Fibroblast of skin of right quadriceps (primary cell): ENCODE data around the gene SBNO2.
A peak's percentile ranks its signal among the peaks of the same experiment; 100 is the strongest.

ENCODE experiments used
- DNase-seq: peaks from one replicate; pipeline ENCODE4 v3.0.0-alpha.2; 2013

SBNO2 gene

DNA sequence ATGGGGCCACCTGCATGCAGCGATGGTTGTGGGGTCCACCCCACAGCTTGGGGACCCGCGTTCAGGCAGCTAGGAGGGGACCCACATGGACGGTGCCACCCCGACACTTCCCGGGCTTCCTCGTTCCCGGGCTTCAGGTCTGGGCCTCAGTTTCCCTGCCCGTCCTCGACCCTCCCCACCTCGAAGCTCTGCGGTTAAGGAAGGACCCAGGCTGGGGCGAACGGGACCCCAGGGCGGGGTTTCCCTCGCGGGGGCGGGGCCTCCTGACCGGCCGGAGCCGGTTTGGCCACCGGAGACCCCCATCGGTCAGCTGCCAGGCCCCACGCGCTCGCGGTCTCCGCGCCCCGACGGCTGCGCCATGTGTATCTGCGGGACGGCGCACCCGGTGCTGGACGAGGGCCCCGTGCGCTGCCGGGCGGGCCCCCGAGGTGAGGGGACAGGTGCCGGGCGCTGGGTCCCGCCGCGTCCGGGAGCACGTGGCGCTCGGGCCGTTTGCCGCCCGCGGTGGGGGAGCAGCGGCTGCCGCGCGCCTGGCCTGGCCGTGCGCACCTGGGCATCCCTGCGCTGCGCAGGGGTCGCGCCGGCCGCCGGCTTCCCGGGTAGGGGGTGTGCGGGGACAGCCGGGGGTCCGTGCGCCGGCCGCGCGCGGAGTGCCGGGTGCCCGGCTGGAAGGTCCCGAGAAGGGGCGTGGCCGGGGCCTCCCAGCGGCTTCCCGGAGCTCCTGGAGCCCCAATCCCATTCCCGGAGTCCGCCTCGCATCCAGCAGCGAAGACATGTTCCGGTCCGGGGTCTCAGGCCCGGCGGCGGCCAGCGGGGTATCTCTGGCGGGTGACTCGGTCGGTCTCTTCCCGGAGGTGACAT is 102.9 kb downstream of the SBNO2 start:
- no peak for DNase-seq

GRCh38 chr19:1070576-1070930 is 103.5 kb downstream of the SBNO2 start:
- no peak for DNase-seq

DNA sequence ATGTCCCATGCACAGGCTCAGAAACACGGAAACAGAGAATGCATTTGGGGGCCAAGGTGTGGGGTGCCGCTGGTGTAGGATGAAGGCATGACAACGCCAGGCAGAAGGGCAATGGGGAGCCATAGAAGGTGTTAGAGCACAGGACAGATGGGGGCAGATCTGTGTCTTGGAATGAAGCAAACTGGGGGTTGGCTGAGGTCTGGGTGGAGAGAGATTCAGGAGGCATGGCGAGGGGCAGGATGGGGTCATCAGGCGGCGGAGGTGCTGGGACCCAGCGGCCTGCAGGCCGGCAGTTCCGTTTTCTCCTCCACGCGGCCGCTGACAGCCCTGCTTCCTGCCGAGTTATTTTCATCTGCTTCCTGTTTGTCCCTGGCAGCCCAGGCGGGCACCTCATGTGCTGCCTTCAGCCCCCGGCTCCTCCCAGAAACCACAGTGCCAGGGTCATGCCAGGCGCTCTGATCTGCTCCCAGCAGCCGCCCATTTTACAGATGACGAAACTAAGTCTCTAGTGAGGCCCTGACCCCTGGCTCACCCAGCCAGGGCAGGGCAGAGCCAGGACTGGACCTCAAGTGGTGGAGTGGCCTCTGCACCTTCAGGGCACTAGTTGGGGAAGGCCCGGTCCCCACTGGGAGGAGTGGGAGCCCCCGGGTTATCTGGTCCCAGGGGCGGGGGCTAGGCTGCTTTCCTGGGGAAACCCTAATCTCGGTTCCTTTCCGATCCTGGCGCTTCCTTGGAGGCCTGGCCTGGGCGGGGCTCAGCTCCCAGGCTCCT is 104.9 kb downstream of the SBNO2 start:
- DNase-seq = no peak

DNA sequence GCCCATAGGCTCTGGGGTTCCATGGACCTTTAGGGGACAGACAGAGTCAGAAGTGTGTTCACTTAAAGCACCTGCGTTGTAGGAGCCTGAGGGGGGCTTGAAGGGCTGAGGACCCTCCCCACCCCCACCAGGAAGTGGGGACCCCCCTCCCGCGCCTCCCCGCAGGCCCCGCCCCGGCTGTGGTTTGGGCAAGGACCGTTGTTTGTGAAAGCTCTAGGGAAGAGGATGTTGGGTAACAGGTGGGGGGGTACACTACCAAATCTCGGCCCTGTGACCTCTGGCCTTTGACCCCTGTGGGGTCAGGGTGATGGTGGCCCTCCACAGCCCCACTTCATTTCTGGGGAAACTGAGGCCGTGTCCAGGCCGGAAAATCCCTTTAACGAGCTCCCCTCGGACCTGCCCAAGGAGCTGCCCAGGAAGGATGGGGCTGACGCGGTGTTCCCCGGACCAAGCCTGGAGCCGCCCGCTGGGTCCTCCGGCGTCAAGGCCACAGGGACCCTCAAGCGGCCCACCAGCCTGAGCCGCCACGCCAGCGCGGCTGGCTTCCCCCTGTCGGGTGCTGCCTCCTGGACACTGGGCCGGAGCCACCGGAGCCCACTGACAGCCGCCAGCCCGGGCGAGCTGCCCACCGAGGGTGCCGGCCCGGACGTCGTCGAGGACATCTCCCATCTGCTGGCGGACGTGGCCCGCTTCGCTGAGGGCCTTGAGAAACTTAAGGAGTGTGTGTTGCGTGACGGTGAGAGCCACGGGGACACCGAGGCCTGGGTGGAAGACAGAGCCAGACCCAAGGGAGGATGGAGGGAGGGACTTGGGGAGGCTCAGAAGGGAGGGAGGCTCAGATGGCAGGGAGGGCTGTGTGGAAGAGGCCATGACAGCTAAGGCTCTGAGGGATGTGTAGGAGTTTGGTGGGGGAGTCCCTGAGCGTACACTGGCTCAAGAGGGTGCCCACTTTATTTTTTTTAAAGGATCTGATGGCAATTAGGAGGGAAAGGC is 105.8 kb downstream of the SBNO2 start:
- no peak for DNase-seq

DNA sequence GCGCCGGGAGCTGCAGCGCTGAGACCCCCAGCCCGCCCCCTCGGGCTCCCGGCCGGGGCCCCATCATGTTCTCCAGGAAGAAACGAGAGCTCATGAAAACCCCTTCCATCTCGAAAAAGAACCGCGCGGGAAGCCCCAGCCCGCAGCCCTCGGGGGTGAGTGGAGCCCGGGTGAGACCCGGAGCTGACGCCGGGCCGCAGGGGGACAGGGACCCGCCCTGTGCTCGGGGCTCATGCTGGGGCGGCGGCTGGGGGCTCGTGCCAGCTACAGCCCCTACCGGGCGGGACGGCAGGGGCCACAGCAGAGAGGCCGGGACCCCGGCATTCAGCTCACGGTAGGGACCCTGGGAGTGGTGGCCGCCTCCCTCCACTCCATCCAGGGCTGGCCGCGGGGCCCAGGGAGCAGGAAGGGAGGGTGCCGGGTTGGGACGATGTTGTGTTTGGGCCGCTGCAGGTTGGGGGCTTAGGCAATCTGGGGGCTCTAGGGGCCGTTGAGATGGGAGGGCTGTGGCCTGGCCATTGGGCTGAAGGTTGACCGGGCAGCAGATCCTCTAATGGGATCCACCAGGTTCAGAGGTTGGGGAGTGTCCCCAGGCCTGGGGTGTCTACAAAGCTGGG is 106.6 kb downstream of the SBNO2 start:
- DNase-seq = no peak

- DNase-seq = no peak
Measured at GRCh38 chr19:1066748-1067340, 107.2 kb downstream of the SBNO2 start, which contains the start of gene ARHGAP45. TSS of gene ARHGAP45 (plus strand) at chr19:1067167. CDS start at chr19:1067406, 239 bp downstream.

GRCh38 chr19:1066251-1066747 is 107.8 kb downstream of the SBNO2 start:
- DNase-seq = no peak

GRCh38 chr19:1065606-1066109 is 108.4 kb downstream of the SBNO2 start:
- no peak for DNase-seq

GRCh38 chr19:1064661-1065605 is 109.1 kb downstream of the SBNO2 start:
- peak; percentile 49 for DNase-seq

GRCh38 chr19:1063909-1064660 is 110.0 kb downstream of the SBNO2 start:
- no peak for DNase-seq

DNA sequence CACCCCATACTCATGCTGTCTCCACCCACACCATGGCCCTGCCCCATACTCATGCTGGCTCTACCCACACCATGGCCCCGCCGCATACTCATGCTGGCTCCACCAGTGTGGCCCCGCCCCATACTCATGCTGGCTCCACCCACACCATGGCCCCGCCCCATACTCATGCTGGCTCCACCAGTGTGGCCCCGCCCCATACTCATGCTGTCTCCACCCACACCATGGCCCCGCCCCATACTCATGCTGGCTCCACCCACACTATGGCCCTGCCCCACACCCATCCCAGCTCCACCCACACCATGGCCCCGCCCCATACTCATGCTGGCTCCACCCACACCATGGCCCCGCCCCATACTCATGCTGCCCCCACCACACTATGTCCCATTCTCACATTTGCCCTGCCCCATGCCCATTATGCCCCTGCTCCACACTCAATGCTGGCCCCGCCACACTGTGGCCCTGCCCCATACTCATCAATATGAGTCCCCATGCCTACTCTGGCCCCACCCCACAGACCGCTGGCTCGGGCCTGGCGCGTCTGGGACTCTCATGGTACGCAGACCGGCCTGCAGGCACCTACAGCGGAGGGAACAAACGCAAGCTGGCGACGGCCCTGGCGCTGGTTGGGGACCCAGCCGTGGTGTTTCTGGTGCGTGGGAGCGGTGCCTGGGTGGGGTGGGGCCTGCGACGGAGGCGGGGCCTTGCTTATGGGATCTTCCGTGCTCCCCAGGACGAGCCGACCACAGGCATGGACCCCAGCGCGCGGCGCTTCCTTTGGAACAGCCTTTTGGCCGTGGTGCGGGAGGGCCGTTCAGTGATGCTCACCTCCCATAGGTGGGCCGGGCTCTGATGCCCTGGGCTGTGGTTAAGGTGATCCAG is 110.8 kb downstream of the SBNO2 start:
- DNase-seq = no peak

GRCh38 chr19:1062387-1063029 is 111.6 kb downstream of the SBNO2 start:
- no peak for DNase-seq

DNA sequence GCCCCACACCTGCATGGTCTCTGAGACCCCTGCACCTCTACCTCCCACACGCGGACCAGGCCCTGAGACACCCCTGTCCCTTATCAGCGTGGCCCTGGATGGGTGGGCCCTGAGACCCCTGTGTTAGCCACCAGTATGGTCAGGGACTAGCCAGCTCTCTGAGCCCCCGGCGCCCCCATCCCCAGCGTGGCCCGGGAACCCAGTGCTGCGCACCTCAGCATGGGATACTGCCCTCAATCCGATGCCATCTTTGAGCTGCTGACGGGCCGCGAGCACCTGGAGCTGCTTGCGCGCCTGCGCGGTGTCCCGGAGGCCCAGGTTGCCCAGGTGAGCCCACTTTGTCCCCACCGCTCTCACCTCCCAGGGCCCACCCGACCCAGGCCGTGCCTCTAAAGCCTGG is 112.1 kb downstream of the SBNO2 start:
- DNase-seq = no peak

DNA sequence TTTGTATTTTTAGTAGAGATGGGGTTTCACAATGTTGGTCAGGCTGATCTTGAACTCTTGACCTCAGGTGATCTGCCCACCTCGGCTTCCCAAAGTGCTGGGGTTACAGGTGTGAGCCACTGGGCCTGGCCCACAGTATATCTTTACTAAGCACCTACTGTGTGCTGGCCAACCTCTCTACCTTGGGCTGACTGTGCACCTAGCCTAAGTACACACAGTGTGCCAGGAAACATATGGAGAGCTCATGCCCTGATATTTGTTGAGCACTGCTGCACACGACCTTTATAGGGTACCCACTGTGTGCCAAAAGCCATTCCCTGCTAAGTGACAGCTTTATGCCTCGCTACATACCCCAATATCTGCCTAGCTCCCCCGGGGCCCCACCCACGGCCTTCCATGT is 113.4 kb downstream of the SBNO2 start:
- DNase-seq = no peak

DNA sequence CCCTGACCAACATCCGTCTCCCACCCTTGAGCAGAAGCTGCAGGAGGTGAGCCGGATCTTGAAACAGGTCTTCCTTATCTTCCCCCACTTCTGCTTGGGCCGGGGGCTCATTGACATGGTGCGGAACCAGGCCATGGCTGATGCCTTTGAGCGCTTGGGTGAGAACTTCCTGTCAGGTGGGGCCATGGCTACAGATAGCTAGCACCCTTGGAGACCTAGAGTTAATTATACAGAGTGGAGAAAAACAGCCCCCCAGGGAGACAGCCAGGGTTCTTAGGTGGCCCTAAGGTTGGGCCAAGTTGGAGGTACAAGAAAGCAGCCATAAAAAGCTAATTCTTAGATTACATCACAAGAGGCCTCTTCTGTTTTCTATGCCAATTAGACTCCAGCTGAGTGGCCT is 116.0 kb downstream of the SBNO2 start:
- DNase-seq = no peak
